Transverse colon (tissue), 4 donors: Measurements from ENCODE around the gene TRMT112. TPM values are rescaled to one million over a fixed set of nuclear protein-coding genes. Genes with fewer than 3 reads are reported as not detected.

Experiments used
- DNase-seq: peaks from one replicate; pipeline ENCODE4 v3.0.0-alpha.2; 2019
- H3K27ac ChIP-seq, 4 donors: fragments of 200-600 bp; sonication (generic); 2 replicates each; pipeline ENCODE4 v1.5.1; 2016 to 2018; ENCODE audit warnings: inconsistent platforms in 4 of 4
- H3K27me3 ChIP-seq: fragments of 200-600 bp; sonication (generic); 2 replicates; pipeline ENCODE4 v1.5.1; 2017; ENCODE audit warnings: inconsistent platforms
- H3K36me3 ChIP-seq, 4 donors: fragments of 200-600 bp; sonication (generic); 2 replicates each; pipeline ENCODE4 v1.5.1; 2017 to 2019; ENCODE audit warnings: inconsistent platforms in 4 of 4
- H3K4me1 ChIP-seq, 4 donors: fragments of 200-600 bp; sonication (generic); 2 replicates each; pipeline ENCODE4 v1.5.1; 2017 to 2020; ENCODE audit warnings: inconsistent platforms in 4 of 4
- H3K4me3 ChIP-seq, 4 donors: fragments of 200-600 bp; sonication (generic); 1 replicate in 1 of 4; 2 replicates in 3 of 4; pipeline versions ENCODE4 v1.5.1 to v1.6.1; 2017 to 2019; ENCODE audit warnings: inconsistent platforms in 4 of 4
- H3K9me3 ChIP-seq, 2 donors: fragments of 200-600 bp; sonication (generic); 2 replicates each; pipeline ENCODE4 v1.5.1; 2017 to 2019; ENCODE audit warnings: inconsistent platforms in 2 of 2
- EP300 ChIP-seq: sonication (generic); formaldehyde crosslinking; IDR thresholded peaks from one replicate; pipeline ENCODE4 v1.6.1; 2017; ENCODE audit warnings: antibody characterized with exemption, low read depth
- POLR2A ChIP-seq: fragments of 450-650 bp; IDR thresholded peaks from one replicate; pipeline ENCODE4 v1.6.1; 2016; ENCODE audit warnings: antibody characterized with exemption, mild to moderate bottlenecking, moderate library complexity
- POLR2AphosphoS5 ChIP-seq, 3 donors: sonication (generic); formaldehyde crosslinking; IDR thresholded peaks; one replicate each; pipeline ENCODE4 v1.6.1; 2016; ENCODE audit warnings: antibody characterized with exemption in 3 of 3
- WGBS, 2 donors: methylation state at CpG; one replicate each; pipeline ENCODE4 v1.1.5; 2018; ENCODE audit warnings: low coverage in 1 of 2; 5-methylcytosine and 5-hydroxymethylcytosine counted together
- in situ Hi-C, 4 donors: fragments of 200-750 bp; cut with MboI; loops; one replicate each; pipeline versions ENCODE4 v1.15.0 to v1.15.1; 2017; ENCODE audit warnings: low sequenced_read_pairs in 3 of 4, low pct_ligation_motif_present in 1 of 4, low pct_unique_long_range_greater_than_20kb in 1 of 4
- intact Hi-C: fragments of 100-400 bp; cut with DNase I; formaldehyde crosslinking; loops from one replicate; pipeline ENCODE4 v1.15.1; 2023; ENCODE audit warnings: low total_unique reads
- small RNA-seq, 4 donors: library from RNA; depleted of rRNA; stranded (forward); fragments of <200 nt; gene quantifications; one replicate each; pipeline ENCODE3, GENCODE V24; 2016
- total RNA-seq, 4 donors: library from RNA; depleted of rRNA; stranded (reverse); fragments of >200 nt; gene quantifications; one replicate each; pipeline ENCODE4 v1.1.0, GENCODE V29; 2016
- TF ChIP-seq, protein P1 (sequence below), 5 experiments: fragments of 200-600 bp in 3 of 5; fragments of 450-650 bp in 2 of 5; sonication (generic) in 3 of 5; IDR thresholded peaks; 1 replicate in 2 of 5; 2 replicates in 3 of 5; pipeline ENCODE4 v1.5.1; 2016 to 2017; ENCODE audit warnings: antibody characterized with exemption in 5 of 5, inconsistent platforms in 3 of 5, mild to moderate bottlenecking in 2 of 5, moderate library complexity in 1 of 5

TRMT112 gene
- total RNA-seq, 4 donors from 2014 or later = 59.1 to 99.9 (median 82.7) TPM

DNA sequence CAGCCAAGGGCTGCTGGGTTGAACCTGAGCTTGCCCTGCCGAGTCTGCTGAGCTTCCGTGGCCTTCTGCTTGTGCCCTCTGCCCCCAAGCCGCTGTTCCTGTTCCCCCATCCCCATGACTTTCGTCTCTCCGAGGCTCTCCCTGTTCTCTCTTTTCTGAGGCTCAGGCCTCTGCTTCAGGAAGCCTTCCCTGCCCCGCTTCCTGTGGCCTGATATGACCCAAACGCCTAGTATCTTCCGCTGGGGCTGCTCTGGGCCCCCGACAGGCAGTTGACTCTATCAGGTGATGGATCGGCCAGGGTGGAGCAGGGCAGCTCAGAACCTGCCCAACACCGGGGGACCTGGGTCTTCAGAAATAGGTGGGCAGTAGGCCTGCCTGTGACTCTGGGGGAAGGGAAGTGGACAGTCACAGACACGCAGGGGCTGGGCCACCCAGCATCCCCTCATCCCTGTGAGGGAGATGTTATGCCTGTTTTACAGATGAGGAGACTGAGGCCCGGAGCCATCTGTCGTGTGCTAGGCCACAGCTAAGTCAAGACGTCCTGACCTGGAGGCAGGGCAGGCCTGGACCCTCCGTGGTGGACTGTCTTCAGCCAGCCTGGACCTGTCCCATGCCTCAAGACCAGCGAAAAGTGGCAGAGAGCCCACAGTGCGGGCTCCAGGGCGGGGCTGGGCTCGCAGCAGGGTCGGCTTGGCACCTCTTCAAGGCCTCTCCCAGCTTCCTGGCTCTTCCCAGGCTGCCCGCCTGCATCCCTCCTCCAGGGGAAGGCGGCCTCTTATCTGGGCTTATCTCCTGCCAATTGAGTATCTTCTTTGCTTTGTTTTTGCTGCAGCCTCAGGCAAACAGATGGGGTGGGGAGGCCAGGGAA, 49.1 kb downstream of the TRMT112 start:
- in situ Hi-C loops (no loop called here), intact Hi-C loops (no loop called here)
- H3K36me3 ChIP-seq = peaks cover 0 to 11% (median 3%) of the 10 kb centered on the region in 4 donors
- TF ChIP-seq EP300 = no peak
- TF ChIP-seq, protein P1, sequence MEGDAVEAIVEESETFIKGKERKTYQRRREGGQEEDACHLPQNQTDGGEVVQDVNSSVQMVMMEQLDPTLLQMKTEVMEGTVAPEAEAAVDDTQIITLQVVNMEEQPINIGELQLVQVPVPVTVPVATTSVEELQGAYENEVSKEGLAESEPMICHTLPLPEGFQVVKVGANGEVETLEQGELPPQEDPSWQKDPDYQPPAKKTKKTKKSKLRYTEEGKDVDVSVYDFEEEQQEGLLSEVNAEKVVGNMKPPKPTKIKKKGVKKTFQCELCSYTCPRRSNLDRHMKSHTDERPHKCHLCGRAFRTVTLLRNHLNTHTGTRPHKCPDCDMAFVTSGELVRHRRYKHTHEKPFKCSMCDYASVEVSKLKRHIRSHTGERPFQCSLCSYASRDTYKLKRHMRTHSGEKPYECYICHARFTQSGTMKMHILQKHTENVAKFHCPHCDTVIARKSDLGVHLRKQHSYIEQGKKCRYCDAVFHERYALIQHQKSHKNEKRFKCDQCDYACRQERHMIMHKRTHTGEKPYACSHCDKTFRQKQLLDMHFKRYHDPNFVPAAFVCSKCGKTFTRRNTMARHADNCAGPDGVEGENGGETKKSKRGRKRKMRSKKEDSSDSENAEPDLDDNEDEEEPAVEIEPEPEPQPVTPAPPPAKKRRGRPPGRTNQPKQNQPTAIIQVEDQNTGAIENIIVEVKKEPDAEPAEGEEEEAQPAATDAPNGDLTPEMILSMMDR (IDR thresholded peaks at IDR 0.05) = peak in 2 of 5 experiments; percentile 24 to 31
- peak in 1 of 3 donors; percentile 3 for TF ChIP-seq POLR2AphosphoS5 (IDR thresholded peaks at IDR 0.05)
- TF ChIP-seq POLR2A = no peak
- 33 to 44% methylated on average over 3 to 23 of the region's 23 CpGs for WGBS, 2 donors
- H3K4me1 ChIP-seq = peaks cover 10 to 43% (median 37%) of the 10 kb centered on the region in 4 donors
- H3K27me3 ChIP-seq = no peaks in the 10 kb centered on the region
- H3K4me3 ChIP-seq = peak overlapping the region in 3 of 4 donors; percentile 64 to 85 (median 67)
- H3K27ac ChIP-seq = peak overlapping the region; percentile 97 to 99 (median 98)
- peak; percentile 75 for DNase-seq
- no peaks in the 10 kb centered on the region for H3K9me3 ChIP-seq

DNA sequence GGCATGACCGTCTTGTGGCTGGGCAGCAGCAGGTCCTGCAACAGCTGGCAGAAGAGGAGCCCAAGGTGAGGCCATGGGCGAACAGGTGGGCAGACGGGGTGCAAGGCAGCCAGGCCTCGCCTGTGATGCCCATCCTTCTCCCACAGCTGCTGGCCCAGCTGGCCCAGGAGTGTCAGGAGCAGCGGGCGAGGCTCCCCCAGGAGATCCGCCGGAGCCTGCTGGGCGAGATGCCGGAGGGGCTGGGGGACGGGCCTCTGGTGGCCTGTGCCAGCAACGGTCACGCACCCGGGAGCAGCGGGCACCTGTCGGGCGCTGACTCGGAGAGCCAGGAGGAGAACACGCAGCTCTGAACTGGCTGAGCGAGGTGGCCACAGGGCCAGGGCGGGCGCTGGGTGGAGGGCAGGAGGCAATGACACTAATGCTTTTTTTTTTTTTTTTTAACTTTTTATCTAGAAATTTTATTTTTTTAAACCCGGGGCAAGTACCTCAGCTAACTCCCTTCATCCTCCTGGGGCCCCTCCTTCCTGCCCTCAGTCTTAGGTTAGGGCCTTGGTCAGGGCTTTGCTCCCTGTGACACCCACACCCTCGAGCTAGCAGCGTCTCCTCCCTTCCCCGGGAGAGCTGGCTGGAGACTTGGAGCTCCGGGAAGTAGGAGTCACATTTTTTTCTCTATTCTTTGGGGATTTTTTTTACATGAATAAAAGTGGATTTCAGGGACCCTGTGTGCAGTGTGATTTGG, 50.0 kb downstream of the TRMT112 start:
- H3K36me3 ChIP-seq = peaks cover 0 to 15% (median 3%) of the 10 kb centered on the region in 4 donors
- no peak for DNase-seq
- peaks cover 10 to 35% (median 29%) of the 10 kb centered on the region in 4 donors for H3K4me1 ChIP-seq
- H3K27me3 ChIP-seq = no peaks in the 10 kb centered on the region
- intact Hi-C loops (no loop called here), in situ Hi-C loops (no loop called here)
- H3K9me3 ChIP-seq = no peaks in the 10 kb centered on the region
- 74% methylated on average over 27 of the region's 27 CpGs; no CpG with 5 or more reads in 1 of the 2 donors for WGBS, 2 donors
- H3K4me3 ChIP-seq = no peak overlapping the region
- H3K27ac ChIP-seq = peak overlapping the region; percentile 97 to 99 (median 98)
- TF ChIP-seq POLR2A = no peak
- TF ChIP-seq, protein P1 (IDR thresholded peaks at IDR 0.05) = no peak
- TF ChIP-seq POLR2AphosphoS5 (IDR thresholded peaks at IDR 0.05) = no peak
- no peak for TF ChIP-seq EP300

Small RNA genes within 50 kb of the gene (small RNA-seq; reads per million reads assigned to genes)
- gene MIR7155 (0.28 to 0.88 (median 0.70) reads per million in 4 donors), gene RF00019 (0 reads per million in 4 donors)

Other genes starting within 250 kb of the TRMT112 start
- gene MACROD1, start 151.4 kb downstream of the TRMT112 start, total RNA-seq = 10 to 100 TPM; 42.9 to 50.7 (median 50.1) TPM
- gene STIP1, start 131.4 kb downstream of the TRMT112 start, total RNA-seq = 100 to 1,000 TPM in 1 of 4 donors, 10 to 100 TPM in 3; 45.3 to 181 (median 65.9) TPM
- gene FERMT3, start 110.8 kb downstream of the TRMT112 start, total RNA-seq = 10 to 100 TPM; 14.6 to 63.3 (median 28.6) TPM
- 100 to 1,000 TPM in 2 of 4 donors, 10 to 100 TPM in 2; 82.4 to 113 (median 99.1) TPM for gene TRPT1, start 91.4 kb downstream of the TRMT112 start, total RNA-seq
- gene NUDT22, start 91.3 kb downstream of the TRMT112 start, total RNA-seq = 100 to 1,000 TPM in 3 of 4 donors, 10 to 100 TPM in 1; 84.0 to 215 (median 127) TPM
- 100 to 1,000 TPM in 1 of 4 donors, 10 to 100 TPM in 3; 52.6 to 214 (median 76.0) TPM for gene DNAJC4, start 87.0 kb downstream of the TRMT112 start, total RNA-seq
- gene VEGFB, start 83.0 kb downstream of the TRMT112 start, total RNA-seq = 10 to 100 TPM; 34.0 to 84.9 (median 36.8) TPM
- 100 to 1,000 TPM in 2 of 4 donors, 10 to 100 TPM in 2; 63.6 to 203 (median 102) TPM for gene FKBP2, start 76.5 kb downstream of the TRMT112 start, total RNA-seq
- gene PPP1R14B, start 70.6 kb downstream of the TRMT112 start, total RNA-seq = 10 to 100 TPM; 62.8 to 80.4 (median 73.2) TPM
- gene PLCB3, start 66.0 kb downstream of the TRMT112 start, total RNA-seq = 100 to 1,000 TPM in 2 of 4 donors, 10 to 100 TPM in 2; 64.5 to 115 (median 91.2) TPM
- 100 to 1,000 TPM in 3 of 4 donors, 10 to 100 TPM in 1; 93.9 to 154 (median 139) TPM for gene BAD, start 32.9 kb downstream of the TRMT112 start, total RNA-seq
- gene GPR137, start 31.7 kb downstream of the TRMT112 start, total RNA-seq = 10 to 100 TPM in 3 of 4 donors, 1 to 10 TPM in 1; 6.4 to 35.2 (median 27.4) TPM
- under 1 TPM in 1 of 4 donors, not detected in 3; 0.27 TPM for gene KCNK4, start 26.3 kb downstream of the TRMT112 start, total RNA-seq
- gene CATSPERZ, start 17.2 kb downstream of the TRMT112 start, total RNA-seq = 10 to 100 TPM in 1 of 4 donors, not detected in 3; 20.9 TPM
- 100 to 1,000 TPM; 142 to 272 (median 221) TPM for gene ESRRA, start 12.0 kb downstream of the TRMT112 start, total RNA-seq
- gene PRDX5, start 562 bp upstream of the TRMT112 start, total RNA-seq = 100 to 1,000 TPM; 152 to 381 (median 265) TPM
- 100 to 1,000 TPM in 1 of 4 donors, 10 to 100 TPM in 3; 24.8 to 203 (median 47.1) TPM for gene CCDC88B, start 22.6 kb upstream of the TRMT112 start, total RNA-seq
- gene RPS6KA4, start 41.6 kb upstream of the TRMT112 start, total RNA-seq = 10 to 100 TPM; 14.5 to 86.0 (median 34.5) TPM
- gene SLC22A11, start 238.4 kb upstream of the TRMT112 start, total RNA-seq = not detected